IPS-NIHi7 (cell line): ENCODE results near the gene TENM3.

Experiments used
- DNase-seq: peaks from one replicate; pipeline ENCODE4 v3.0.0; 2012; ENCODE audit warnings: mixed read lengths; ENCODE audit errors: extremely low spot score

TENM3 gene

GRCh38 chr4:182770996-182771514 lies 527.9 kb downstream of the TENM3 start:
- peak; percentile 63 for DNase-seq

- DNase-seq: no peak
Measured at GRCh38 chr4:182775075-182775474, 531.9 kb downstream of the TENM3 start.

- DNase-seq: no peak
Measured at GRCh38 chr4:182776376-182777105, 533.3 kb downstream of the TENM3 start.

GRCh38 chr4:182778222-182778982 lies 535.2 kb downstream of the TENM3 start:
- DNase-seq: no peak

GRCh38 chr4:182786991-182787390 lies 543.8 kb downstream of the TENM3 start:
- no peak for DNase-seq

GRCh38 chr4:182788201-182788600 lies 545.0 kb downstream of the TENM3 start:
- no peak for DNase-seq

- DNase-seq: no peak
Measured at GRCh38 chr4:182789529-182789928, 546.3 kb downstream of the TENM3 start.

GRCh38 chr4:182795446-182796238 lies 552.4 kb downstream of the TENM3 start:
- no peak for DNase-seq

- DNase-seq: no peak
Measured at GRCh38 chr4:182799515-182800215, 556.5 kb downstream of the TENM3 start.

GRCh38 chr4:182800216-182800515 lies 557.0 kb downstream of the TENM3 start:
- no peak for DNase-seq

GRCh38 chr4:182801636-182802035 lies 558.4 kb downstream of the TENM3 start:
- no peak for DNase-seq

GRCh38 chr4:182802621-182803020 lies 559.4 kb downstream of the TENM3 start:
- DNase-seq: no peak

- no peak for DNase-seq
Measured at GRCh38 chr4:182803235-182803634, 560.0 kb downstream of the TENM3 start.

GRCh38 chr4:182804131-182804530 lies 560.9 kb downstream of the TENM3 start:
- DNase-seq: no peak

- DNase-seq: no peak
Measured at GRCh38 chr4:182805321-182805720, 562.1 kb downstream of the TENM3 start.

GRCh38 chr4:182805750-182806149 lies 562.5 kb downstream of the TENM3 start:
- no peak for DNase-seq

GRCh38 chr4:182806259-182807252 lies 563.4 kb downstream of the TENM3 start:
- peak; percentile 88 for DNase-seq

- DNase-seq: no peak
Measured at GRCh38 chr4:182807346-182807745, 564.1 kb downstream of the TENM3 start.

- DNase-seq: no peak
Measured at GRCh38 chr4:182807767-182808548, 564.8 kb downstream of the TENM3 start.
